Liver (tissue), 3 donors: ENCODE measurements around the gene SHANK2.

Experiments
- ATF3 ChIP-seq: IDR thresholded peaks from 2 replicates; pipeline ENCODE4 v1.6.1; 2016; ENCODE audit warnings: antibody characterized with exemption
- CTCF ChIP-seq: fragments of 150-350 bp; IDR thresholded peaks from 2 replicates; pipeline ENCODE4 v1.5.1; 2017; ENCODE audit warnings: improper control_type of control experiment, low read depth, low read length; ENCODE audit not compliant: missing input control
- FOXA1 ChIP-seq: IDR thresholded peaks from 2 replicates; pipeline ENCODE4 v1.6.1; 2016; ENCODE audit warnings: antibody characterized with exemption
- GABPA ChIP-seq, 2 donors: IDR thresholded peaks in 1 of 2; conservative IDR thresholded peaks in 1 of 2; 2 replicates each; pipeline ENCODE4 v1.6.1; 2016; ENCODE audit warnings: antibody characterized with exemption in 2 of 2, mild to moderate bottlenecking in 1 of 2, moderate library complexity in 1 of 2
- HNF4A ChIP-seq, 2 donors: conservative IDR thresholded peaks; 2 replicates each; pipeline ENCODE4 v1.6.1; 2016; ENCODE audit warnings: antibody characterized with exemption in 2 of 2, mild to moderate bottlenecking in 2 of 2
- HNF4G ChIP-seq: IDR thresholded peaks from 2 replicates; pipeline ENCODE4 v1.6.1; 2016; ENCODE audit warnings: antibody characterized with exemption
- JUND ChIP-seq, 2 donors: IDR thresholded peaks; 2 replicates each; pipeline ENCODE4 v1.6.1; 2016; ENCODE audit warnings: antibody characterized with exemption in 2 of 2
- RAD21 ChIP-seq, 2 donors: IDR thresholded peaks; 2 replicates each; pipeline ENCODE4 v1.6.1; 2016; ENCODE audit warnings: antibody characterized with exemption in 2 of 2, mild to moderate bottlenecking in 2 of 2
- SP1 ChIP-seq: IDR thresholded peaks from 2 replicates; pipeline ENCODE4 v1.6.1; 2018; ENCODE audit warnings: antibody characterized with exemption, mild to moderate bottlenecking
- TAF1 ChIP-seq: conservative IDR thresholded peaks from 2 replicates; pipeline ENCODE4 v1.6.1; 2016; ENCODE audit warnings: antibody characterized with exemption, mild to moderate bottlenecking
- YY1 ChIP-seq: IDR thresholded peaks from 2 replicates; pipeline ENCODE4 v1.6.1; 2016; ENCODE audit warnings: antibody characterized with exemption, mild to moderate bottlenecking
- ZBTB33 ChIP-seq: IDR thresholded peaks from 2 replicates; pipeline ENCODE4 v1.6.1; 2016; ENCODE audit warnings: antibody characterized with exemption
- TF ChIP-seq, protein P1 (sequence below): IDR thresholded peaks from 2 replicates; pipeline ENCODE4 v1.6.1; 2016; ENCODE audit warnings: antibody characterized with exemption, mild to moderate bottlenecking
- TF ChIP-seq, protein P2 (sequence below): IDR thresholded peaks from 2 replicates; pipeline ENCODE4 v1.6.1; 2016; ENCODE audit warnings: antibody characterized with exemption
- donor health status: healthy.
- donor health status: healthy.

DNA sequence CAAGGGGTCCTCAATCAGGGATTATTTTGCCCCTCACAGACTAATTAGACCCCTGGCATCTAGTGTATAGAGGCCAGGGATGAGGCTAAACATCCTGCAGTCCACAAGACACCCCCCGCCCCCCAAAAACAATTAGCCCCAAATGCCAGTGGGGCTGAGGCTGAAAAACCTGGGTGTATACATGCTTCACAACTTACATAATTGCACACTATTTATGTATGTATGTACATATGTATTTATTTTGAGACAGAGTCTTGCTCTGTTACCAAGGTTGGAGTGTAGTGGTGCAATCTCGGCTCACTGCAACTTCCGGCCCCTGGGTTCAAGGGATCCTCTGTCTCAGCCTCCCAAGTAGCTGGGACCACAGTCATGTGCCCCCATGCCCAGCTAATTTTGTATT is 28.8 kb upstream of the SHANK2 start:
- no peak for TF ChIP-seq YY1
- TF ChIP-seq CTCF: no peak
- TF ChIP-seq FOXA1: no peak
- TF ChIP-seq, protein P1, sequence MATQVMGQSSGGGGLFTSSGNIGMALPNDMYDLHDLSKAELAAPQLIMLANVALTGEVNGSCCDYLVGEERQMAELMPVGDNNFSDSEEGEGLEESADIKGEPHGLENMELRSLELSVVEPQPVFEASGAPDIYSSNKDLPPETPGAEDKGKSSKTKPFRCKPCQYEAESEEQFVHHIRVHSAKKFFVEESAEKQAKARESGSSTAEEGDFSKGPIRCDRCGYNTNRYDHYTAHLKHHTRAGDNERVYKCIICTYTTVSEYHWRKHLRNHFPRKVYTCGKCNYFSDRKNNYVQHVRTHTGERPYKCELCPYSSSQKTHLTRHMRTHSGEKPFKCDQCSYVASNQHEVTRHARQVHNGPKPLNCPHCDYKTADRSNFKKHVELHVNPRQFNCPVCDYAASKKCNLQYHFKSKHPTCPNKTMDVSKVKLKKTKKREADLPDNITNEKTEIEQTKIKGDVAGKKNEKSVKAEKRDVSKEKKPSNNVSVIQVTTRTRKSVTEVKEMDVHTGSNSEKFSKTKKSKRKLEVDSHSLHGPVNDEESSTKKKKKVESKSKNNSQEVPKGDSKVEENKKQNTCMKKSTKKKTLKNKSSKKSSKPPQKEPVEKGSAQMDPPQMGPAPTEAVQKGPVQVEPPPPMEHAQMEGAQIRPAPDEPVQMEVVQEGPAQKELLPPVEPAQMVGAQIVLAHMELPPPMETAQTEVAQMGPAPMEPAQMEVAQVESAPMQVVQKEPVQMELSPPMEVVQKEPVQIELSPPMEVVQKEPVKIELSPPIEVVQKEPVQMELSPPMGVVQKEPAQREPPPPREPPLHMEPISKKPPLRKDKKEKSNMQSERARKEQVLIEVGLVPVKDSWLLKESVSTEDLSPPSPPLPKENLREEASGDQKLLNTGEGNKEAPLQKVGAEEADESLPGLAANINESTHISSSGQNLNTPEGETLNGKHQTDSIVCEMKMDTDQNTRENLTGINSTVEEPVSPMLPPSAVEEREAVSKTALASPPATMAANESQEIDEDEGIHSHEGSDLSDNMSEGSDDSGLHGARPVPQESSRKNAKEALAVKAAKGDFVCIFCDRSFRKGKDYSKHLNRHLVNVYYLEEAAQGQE: no peak
- no peak for TF ChIP-seq HNF4A (conservative IDR thresholded peaks at IDR 0.05)
- no peak for TF ChIP-seq RAD21 (IDR thresholded peaks at IDR 0.05)
- TF ChIP-seq HNF4G: no peak
- no peak for TF ChIP-seq GABPA (IDR thresholded peaks at IDR 0.05 in 1 of 2, conservative IDR thresholded peaks at IDR 0.05 in 1 of 2)
- TF ChIP-seq JUND (IDR thresholded peaks at IDR 0.05): no peak
- no peak for TF ChIP-seq ZBTB33
- TF ChIP-seq, protein P2, sequence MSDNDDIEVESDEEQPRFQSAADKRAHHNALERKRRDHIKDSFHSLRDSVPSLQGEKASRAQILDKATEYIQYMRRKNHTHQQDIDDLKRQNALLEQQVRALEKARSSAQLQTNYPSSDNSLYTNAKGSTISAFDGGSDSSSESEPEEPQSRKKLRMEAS: no peak
- TF ChIP-seq TAF1: no peak
- TF ChIP-seq SP1: no peak
- no peak for TF ChIP-seq ATF3
